Activated naive CD8-positive, alpha-beta T cell treated with anti-CD3 and anti-CD28 coated beads for 36 hours (primary cell): ENCODE results near the gene TXNDC17. TPM values are rescaled to one million over a fixed set of nuclear protein-coding genes. Genes with fewer than 3 reads are reported as not detected.
A peak's percentile ranks its signal among the peaks of the same experiment; 100 is the strongest.
"Not testable (repeated sequence)": the region's sequence is repeated elsewhere in the genome, so short reads cannot be mapped to it uniquely, and the experiment has no call there.

Experiments used
- DNase-seq: peaks from one replicate; pipeline ENCODE4 v3.0.0; 2021
- H3K27ac Mint-ChIP-seq: one replicate; pipeline ENCODE4 v1.8.0; 2022; ENCODE audit warnings: mild to moderate bottlenecking, moderate library complexity, mixed read lengths
- H3K27me3 Mint-ChIP-seq: one replicate; pipeline ENCODE4 v1.8.0; 2022; ENCODE audit warnings: mild to moderate bottlenecking, mixed read lengths
- H3K36me3 Mint-ChIP-seq: one replicate; pipeline ENCODE4 v1.8.0; 2021; ENCODE audit warnings: mild to moderate bottlenecking, mixed read lengths
- H3K4me1 Mint-ChIP-seq: one replicate; pipeline ENCODE4 v1.8.0; 2021; ENCODE audit warnings: mixed read lengths
- H3K4me3 Mint-ChIP-seq: one replicate; pipeline ENCODE4 v1.8.0; 2022; ENCODE audit warnings: mild to moderate bottlenecking, moderate library complexity, mixed read lengths
- H3K9me3 Mint-ChIP-seq: one replicate; pipeline ENCODE4 v1.8.0; 2022; ENCODE audit warnings: mixed read lengths
- total RNA-seq, 2 experiments: library from RNA; stranded (reverse); gene quantifications; one replicate each; pipeline ENCODE4 v1.2.3, GENCODE V29; 2021

TXNDC17 gene
- 100 to 1,000 TPM; 127 to 128 TPM for total RNA-seq

DNA sequence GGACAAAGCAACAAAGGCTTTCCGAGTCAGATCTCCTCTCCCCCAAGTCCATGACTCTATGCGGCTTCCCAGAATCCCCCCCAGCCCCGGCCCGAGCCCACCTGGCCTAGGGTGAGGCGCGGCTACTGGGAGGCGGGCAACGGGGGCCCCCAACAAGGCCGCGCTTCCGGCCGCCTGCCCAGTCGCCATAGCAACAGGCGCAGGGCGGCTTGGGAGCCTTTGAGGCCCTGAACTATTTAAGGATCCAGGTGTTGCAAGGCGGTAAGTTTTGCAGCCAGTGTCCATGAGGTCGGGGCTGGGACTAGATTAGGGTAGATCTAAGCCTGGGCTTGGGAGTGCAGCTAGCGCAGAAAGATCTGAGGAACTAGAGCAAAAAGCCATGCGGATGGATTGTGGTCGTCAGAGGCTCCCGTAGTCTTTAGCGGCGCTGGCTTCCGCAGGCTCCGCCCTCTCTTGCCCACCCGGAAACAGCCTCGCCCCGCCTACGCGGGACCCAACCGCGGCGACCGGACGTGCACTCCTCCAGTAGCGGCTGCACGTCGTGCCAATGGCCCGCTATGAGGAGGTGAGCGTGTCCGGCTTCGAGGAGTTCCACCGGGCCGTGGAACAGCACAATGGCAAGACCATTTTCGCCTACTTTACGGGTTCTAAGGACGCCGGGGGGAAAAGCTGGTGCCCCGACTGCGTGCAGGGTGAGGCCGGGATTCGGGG is at the start of gene TXNDC17, which contains the start of gene KIAA0753:
Gene TXNDC17 (plus strand): TSS at position 525 of the 711 bp plus-strand sequence. CDS start 23 bp downstream, at position 548.
Gene KIAA0753 (minus strand): TSS at position 176 of the 711 bp plus-strand sequence. CDS start 5,608 bp downstream, outside the sequence.
- H3K36me3 Mint-ChIP-seq = peaks cover 36% of the 10 kb centered on the region
- H3K27ac Mint-ChIP-seq = peak within 1 kb of the TSS; percentile 99
- DNase-seq = peak; percentile 96

DNA sequence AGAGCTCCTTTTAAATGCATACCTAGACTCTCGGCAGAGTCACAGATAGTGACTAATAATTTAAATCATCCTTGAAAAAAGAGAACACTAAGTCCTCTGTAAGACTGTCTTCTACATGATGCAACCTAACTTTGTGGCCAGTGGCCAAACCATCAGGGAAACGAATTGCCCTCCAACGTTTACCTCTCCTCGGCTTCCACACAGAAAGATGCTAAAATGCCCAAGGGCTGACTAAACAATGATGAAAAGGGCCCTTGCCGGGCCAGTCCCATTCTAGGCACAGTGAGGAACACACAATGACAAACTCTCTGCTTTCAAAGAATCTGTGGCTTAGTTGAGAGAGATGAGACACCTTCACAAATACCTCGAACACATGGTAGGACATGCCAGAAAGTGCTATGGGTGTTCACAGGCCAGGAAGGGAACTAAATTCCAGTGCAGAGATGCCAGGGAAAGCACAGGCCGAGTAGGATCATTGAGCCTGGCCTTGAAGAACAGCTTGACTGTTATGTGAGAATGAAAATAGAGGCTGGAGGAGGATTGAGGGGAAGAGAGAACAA is 49.2 kb upstream of the TXNDC17 start:
- no peaks in the 10 kb centered on the region for H3K27me3 Mint-ChIP-seq

More for the DNA sequence above, at the start of gene TXNDC17, which contains the start of gene KIAA0753:
- H3K27me3 Mint-ChIP-seq = no peaks in the 10 kb centered on the region
- H3K4me3 Mint-ChIP-seq = peak within 1 kb of the TSS; percentile 95
- no peaks in the 10 kb centered on the region for H3K9me3 Mint-ChIP-seq
- peaks cover 49% of the 10 kb centered on the region for H3K4me1 Mint-ChIP-seq

DNA sequence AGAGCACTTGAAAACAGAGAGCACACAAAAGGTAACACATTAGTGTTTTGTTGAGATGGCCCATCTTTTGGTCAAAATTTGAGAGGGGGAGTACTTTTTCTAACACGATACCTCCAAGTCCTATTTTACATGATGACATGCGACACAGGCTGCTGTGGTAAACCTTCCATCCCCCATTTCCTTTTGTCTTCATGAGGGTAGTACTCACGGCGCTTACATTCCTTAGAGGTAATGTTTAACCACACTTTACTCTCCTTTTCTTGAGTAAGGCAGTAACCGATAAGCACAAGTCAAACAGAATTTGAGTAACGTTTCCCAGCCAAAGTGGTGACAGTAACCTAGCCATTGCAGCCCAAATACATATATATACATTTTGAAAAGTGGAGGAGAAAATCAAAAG is 48.7 kb upstream of the TXNDC17 start:
- no peak for DNase-seq

More for the DNA sequence above, 49.2 kb upstream of the TXNDC17 start:
- no peaks in the 10 kb centered on the region for H3K4me1 Mint-ChIP-seq
- no peak overlapping the region for H3K4me3 Mint-ChIP-seq
- no peak for DNase-seq
- no peaks in the 10 kb centered on the region for H3K9me3 Mint-ChIP-seq
- peaks cover 43% of the 10 kb centered on the region for H3K36me3 Mint-ChIP-seq
- no peak overlapping the region for H3K27ac Mint-ChIP-seq

DNA sequence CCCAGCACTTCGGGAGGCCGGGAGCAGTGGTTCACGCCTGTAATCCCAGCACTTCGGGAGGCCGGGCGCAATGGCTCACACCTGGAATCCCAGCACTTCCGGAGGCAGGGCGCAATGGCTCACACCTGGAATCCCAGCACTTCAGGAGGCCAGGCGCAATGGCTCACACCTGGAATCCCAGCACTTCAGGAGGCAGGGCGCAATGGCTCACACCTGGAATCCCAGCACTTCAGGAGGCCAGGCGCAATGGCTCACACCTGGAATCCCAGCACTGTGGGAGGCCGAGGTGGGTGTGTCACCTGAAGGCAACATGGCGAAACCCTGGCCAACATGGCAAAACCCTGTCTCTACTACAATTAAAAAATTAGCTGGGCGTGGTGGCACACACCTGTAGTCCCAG is 47.5 kb upstream of the TXNDC17 start:
- H3K27ac Mint-ChIP-seq, H3K4me3 Mint-ChIP-seq, DNase-seq, H3K4me1 Mint-ChIP-seq, H3K9me3 Mint-ChIP-seq, H3K27me3 Mint-ChIP-seq: not testable (repeated sequence)
- H3K36me3 Mint-ChIP-seq = peaks cover 34% of the 10 kb centered on the region

More for the DNA sequence above, 48.7 kb upstream of the TXNDC17 start:
- H3K9me3 Mint-ChIP-seq = no peaks in the 10 kb centered on the region
- peaks cover 43% of the 10 kb centered on the region for H3K36me3 Mint-ChIP-seq
- H3K4me3 Mint-ChIP-seq = no peak overlapping the region
- H3K4me1 Mint-ChIP-seq = no peaks in the 10 kb centered on the region
- H3K27ac Mint-ChIP-seq = no peak overlapping the region
- no peaks in the 10 kb centered on the region for H3K27me3 Mint-ChIP-seq

DNA sequence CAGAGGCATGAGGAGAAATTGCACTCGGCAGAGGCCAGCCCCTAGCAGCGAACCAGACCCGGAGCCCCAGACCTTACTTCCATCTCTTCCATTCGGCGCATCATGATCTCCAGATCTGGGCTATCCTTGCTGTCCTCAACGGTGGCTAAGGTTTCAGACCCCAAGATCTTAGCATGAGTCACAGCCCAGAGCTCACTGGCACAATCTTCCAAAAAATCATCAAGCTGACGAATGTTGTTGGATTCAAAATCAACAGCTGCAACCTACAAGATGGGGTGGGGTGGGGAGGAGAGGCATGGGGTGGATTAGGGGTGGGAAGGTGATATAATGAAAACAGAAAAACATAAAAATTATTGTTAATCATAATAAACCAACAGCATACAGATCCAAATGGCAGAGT is 44.8 kb upstream of the TXNDC17 start:
- H3K4me3 Mint-ChIP-seq = no peak overlapping the region
- no peaks in the 10 kb centered on the region for H3K9me3 Mint-ChIP-seq
- DNase-seq = no peak
- peaks cover 25% of the 10 kb centered on the region for H3K36me3 Mint-ChIP-seq
- no peak overlapping the region for H3K27ac Mint-ChIP-seq
- H3K27me3 Mint-ChIP-seq = no peaks in the 10 kb centered on the region
- H3K4me1 Mint-ChIP-seq = no peaks in the 10 kb centered on the region

DNA sequence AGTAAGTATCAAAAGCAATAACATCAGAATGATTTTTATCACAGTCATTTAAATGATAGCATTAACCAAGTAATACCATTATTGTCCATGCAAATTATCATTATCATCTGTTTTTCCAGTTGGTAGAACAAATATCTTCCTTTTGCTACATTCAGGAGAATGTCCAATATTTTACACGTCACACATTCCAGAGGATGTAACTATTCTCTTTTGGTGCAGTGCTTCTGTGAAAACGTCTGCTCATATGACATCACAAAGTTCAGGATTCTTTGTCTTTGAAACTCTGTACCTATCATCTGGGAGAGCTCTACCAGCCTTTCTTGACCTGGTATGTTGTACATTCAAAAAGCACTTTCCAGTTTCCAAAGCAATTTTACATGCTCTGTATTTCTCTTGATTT is 44.3 kb upstream of the TXNDC17 start:
- no peaks in the 10 kb centered on the region for H3K9me3 Mint-ChIP-seq
- H3K27me3 Mint-ChIP-seq = no peaks in the 10 kb centered on the region
- peaks cover 25% of the 10 kb centered on the region for H3K36me3 Mint-ChIP-seq
- H3K4me3 Mint-ChIP-seq = no peak overlapping the region
- no peak for DNase-seq
- no peaks in the 10 kb centered on the region for H3K4me1 Mint-ChIP-seq
- H3K27ac Mint-ChIP-seq = no peak overlapping the region

DNA sequence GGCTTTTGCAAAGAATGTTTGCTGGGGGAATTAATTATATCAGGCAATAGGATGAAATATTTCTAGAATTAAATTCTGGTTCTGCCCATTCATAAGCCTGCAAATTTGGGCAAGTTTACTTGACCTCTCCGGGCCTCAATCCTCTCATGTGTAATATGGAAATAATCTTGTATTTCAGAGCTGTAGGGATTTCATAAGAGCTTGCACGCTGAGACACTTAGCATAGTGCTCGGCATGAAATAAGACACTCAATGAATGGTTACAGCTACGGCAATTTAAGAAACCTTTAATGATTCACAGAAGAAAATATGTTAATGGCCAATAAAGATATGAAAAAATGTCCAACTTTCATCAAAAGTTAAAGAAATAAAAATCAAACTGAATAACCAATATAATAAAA is 43.9 kb upstream of the TXNDC17 start:
- Mint-ChIP-seq H3K36me3 (peaks cover 22% of the 10 kb centered on the region), H3K9me3 (no peaks in the 10 kb centered on the region), H3K27ac (no peak overlapping the region), H3K27me3 (no peaks in the 10 kb centered on the region), H3K4me3 (no peak overlapping the region), H3K4me1 (no peaks in the 10 kb centered on the region)
- DNase-seq = no peak

DNA sequence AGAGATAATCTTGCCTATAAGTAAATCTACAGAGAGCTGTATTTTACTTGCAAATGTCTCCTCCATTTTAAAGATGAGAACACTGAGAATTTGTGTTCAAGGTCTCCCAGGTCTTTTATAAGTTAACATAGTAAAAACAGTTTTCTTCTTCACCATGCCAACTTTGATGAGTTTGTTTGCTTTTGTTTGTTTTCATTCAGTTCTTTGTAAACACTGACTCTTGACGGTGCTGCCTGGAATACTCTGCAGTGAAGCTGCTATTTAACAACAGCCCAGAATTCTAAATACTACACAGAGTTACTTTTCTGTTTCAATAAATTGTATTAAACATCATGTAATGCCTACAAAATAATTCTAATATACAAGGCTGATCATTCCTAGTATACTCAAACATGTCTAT is 43.1 kb upstream of the TXNDC17 start:
- H3K9me3 Mint-ChIP-seq = no peaks in the 10 kb centered on the region
- H3K27ac Mint-ChIP-seq = no peak overlapping the region
- H3K27me3 Mint-ChIP-seq = no peaks in the 10 kb centered on the region
- no peak overlapping the region for H3K4me3 Mint-ChIP-seq
- H3K36me3 Mint-ChIP-seq = peaks cover 17% of the 10 kb centered on the region
- no peaks in the 10 kb centered on the region for H3K4me1 Mint-ChIP-seq
- no peak for DNase-seq

DNA sequence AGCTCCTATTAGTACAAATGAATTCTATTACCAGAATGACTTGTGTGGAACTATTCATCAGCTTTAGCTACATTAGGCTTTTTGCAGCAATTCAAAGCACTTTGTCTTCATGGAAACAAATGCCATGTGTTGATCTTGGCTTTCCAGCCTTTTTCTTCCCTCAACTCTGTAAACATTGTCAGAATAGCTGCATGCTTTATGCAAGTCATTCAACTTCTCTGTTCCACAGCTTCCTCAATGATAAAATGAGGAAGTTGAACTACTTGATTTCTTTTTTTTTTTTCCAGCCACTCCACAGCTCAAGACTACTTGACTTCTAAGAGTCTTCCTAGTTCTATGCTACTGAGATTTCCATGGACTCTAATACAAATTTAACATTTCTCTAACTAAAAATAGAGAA is 41.5 kb upstream of the TXNDC17 start:
- no peak overlapping the region for H3K4me3 Mint-ChIP-seq
- H3K27ac Mint-ChIP-seq = no peak overlapping the region
- peaks cover 5% of the 10 kb centered on the region for H3K4me1 Mint-ChIP-seq
- no peaks in the 10 kb centered on the region for H3K27me3 Mint-ChIP-seq
- no peak for DNase-seq
- H3K36me3 Mint-ChIP-seq = peaks cover 9% of the 10 kb centered on the region
- no peaks in the 10 kb centered on the region for H3K9me3 Mint-ChIP-seq

DNA sequence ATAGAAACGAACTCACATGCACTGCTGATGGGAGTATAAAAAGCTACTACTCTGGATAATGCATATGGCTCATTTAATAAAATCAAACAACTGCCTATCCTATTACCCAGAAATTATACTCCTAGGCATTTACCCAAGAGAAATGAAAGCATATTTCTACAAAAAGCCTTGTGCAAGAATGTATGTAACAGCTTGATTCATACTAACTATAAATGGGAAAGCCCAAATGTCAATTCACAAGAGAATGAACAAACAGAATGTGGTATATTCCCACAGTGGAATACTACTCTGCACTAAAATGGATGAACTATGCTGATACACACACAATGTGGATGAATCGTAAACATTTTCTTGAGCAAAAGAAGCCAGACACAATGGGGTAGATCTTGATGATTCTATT is 38.7 kb upstream of the TXNDC17 start:
- Mint-ChIP-seq H3K36me3 (peaks cover 11% of the 10 kb centered on the region), H3K9me3 (no peaks in the 10 kb centered on the region), H3K27me3 (no peaks in the 10 kb centered on the region), H3K4me1 (peaks cover 5% of the 10 kb centered on the region), H3K4me3 (no peak overlapping the region), H3K27ac (no peak overlapping the region)
- DNase-seq = no peak

DNA sequence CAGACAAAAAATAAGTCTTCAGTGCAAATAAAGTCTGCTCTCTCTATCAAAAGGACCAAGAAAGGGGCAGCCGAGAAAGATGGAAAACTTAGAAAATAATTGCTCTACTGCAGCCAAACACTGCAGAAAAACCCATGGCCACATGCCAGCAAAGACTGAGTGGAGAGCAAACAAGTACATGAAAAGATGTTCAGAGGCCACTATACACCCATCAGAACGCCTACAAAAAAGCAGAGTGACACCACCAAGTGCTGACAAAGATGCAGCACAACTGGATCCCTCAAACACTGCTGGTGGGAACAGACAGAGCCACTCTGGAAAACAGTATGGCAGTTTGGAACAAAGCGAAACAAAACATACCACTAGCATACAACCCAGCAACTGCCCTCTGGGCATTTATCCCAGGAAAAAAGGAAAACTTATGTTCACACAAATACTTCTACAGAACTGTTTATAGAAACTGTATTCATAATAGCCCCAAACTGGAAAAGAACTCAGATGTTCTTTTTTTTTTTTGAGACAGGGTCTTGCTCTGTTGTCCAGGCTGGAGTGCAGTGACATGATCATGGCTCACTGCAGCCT is 37.0 kb upstream of the TXNDC17 start:
- Mint-ChIP-seq H3K27me3 (no peaks in the 10 kb centered on the region), H3K27ac (no peak overlapping the region), H3K9me3 (no peaks in the 10 kb centered on the region), H3K4me3 (no peak overlapping the region), H3K4me1 (peaks cover 5% of the 10 kb centered on the region), H3K36me3 (peaks cover 15% of the 10 kb centered on the region)
- no peak for DNase-seq

DNA sequence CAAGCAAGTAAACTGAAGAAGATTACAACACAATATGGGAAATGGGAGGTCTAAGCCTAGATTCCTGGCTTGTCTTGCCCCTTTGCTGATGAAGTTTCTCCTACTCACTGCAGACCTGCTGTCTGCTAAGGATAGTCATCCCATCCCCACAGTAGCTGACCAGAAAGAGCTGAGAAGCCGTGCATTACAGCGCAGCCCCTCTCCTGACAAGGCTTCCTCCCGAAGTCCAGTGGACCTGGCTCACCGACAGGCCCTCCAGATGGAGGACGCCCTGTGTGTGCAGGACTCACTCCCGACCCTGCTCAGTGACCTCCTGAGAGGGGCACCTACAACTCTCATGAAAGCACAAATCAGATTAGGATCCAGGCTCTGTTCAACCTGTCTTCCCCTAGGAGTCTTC is 35.7 kb upstream of the TXNDC17 start:
- DNase-seq = no peak
- peaks cover 5% of the 10 kb centered on the region for H3K4me1 Mint-ChIP-seq
- H3K4me3 Mint-ChIP-seq = no peak overlapping the region
- no peaks in the 10 kb centered on the region for H3K9me3 Mint-ChIP-seq
- peaks cover 17% of the 10 kb centered on the region for H3K36me3 Mint-ChIP-seq
- no peaks in the 10 kb centered on the region for H3K27me3 Mint-ChIP-seq
- no peak overlapping the region for H3K27ac Mint-ChIP-seq

DNA sequence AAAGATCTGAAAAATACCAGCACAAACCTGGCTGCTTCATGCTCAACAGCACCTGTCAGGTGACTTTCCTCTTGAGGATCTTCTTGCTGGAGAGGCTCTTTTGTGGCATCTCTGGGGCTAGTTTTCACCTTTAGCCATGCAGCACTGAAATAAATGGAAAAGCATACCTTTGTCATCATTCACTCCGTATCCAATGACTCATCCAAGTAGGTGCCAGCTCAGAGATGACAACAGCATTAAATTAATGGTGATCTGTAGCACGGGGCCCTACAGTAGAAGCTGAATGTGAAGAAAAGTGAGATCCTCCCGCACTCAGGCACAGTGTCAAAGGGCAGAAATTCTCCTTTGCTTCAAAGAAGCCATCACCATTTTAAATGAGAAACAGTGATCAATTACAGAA is 32.5 kb upstream of the TXNDC17 start:
- Mint-ChIP-seq H3K27ac (no peak overlapping the region), H3K27me3 (no peaks in the 10 kb centered on the region), H3K36me3 (peaks cover 24% of the 10 kb centered on the region), H3K9me3 (no peaks in the 10 kb centered on the region), H3K4me3 (no peak overlapping the region), H3K4me1 (peaks cover under 1% of the 10 kb centered on the region)
- DNase-seq = no peak

DNA sequence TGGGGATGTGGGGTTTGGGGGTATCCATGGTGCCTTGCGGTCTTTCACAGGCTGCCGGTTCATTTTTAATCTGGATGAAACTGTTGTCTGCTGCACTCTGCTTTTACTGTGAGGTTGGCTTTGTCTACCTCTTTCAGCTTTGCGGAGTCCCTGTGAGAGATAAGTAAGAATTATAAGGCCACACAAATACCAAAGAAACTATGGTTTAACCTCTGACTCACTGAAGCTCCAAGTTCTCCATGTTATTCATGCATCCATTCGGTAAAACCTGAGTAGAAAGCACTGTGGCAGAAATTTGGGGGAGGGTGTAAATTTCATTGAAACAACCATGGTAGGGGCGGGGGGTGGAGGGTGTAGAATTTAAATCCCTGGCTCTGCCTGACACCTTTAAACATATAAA is 30.8 kb upstream of the TXNDC17 start:
- Mint-ChIP-seq H3K9me3 (no peaks in the 10 kb centered on the region), H3K4me1 (peaks cover 5% of the 10 kb centered on the region), H3K27ac (no peak overlapping the region), H3K27me3 (no peaks in the 10 kb centered on the region), H3K4me3 (no peak overlapping the region), H3K36me3 (peaks cover 21% of the 10 kb centered on the region)
- DNase-seq = no peak

DNA sequence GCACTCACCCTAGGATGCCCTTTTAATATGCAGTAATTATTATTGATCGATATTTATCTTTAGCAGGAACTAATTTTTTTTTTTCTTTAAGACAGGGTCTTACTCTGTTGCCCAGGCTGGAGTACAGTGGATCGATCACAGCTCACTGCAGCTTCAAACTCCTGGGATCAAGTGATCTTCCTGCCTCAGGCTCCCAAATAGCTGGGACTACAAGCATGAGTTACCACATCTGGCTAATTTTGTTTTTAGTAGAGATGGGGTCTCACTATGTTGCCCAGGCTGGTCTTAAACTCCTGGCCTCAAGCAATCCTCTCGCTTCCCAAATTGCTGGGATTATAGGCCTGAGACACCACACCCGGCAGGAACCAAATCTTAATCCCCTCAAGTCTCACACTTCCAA is 29.6 kb upstream of the TXNDC17 start:
- Mint-ChIP-seq H3K4me3 (no peak overlapping the region), H3K36me3 (peaks cover 18% of the 10 kb centered on the region), H3K9me3 (no peaks in the 10 kb centered on the region), H3K4me1 (peaks cover 5% of the 10 kb centered on the region), H3K27me3 (no peaks in the 10 kb centered on the region), H3K27ac (no peak overlapping the region)
- DNase-seq = no peak

DNA sequence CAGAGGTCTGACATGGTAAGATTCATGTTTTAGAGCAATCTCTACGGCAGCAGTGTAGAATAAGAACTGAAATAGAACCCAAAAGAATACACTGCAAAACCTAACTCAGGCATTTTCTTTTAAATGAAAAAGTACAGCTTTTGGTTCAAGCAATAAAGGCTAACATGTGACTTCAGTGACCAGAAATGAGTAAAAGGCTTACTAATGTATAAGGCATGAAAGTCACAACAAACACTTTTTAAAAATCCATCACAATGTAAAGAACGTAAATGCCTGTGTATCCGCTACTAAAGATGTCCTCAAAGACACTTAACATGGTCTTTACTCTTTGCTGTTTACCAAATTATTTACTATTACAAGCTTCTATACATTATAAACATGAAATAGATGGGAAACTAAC is 16.9 kb upstream of the TXNDC17 start:
- DNase-seq = no peak
- Mint-ChIP-seq H3K27me3 (no peaks in the 10 kb centered on the region), H3K9me3 (no peaks in the 10 kb centered on the region), H3K4me1 (peaks cover 3% of the 10 kb centered on the region), H3K36me3 (peaks cover 11% of the 10 kb centered on the region), H3K27ac (no peak overlapping the region), H3K4me3 (no peak overlapping the region)
